GM23248 (cell line): ENCODE data around the gene ZNRD2. TPM values are rescaled to one million over a fixed set of nuclear protein-coding genes. Genes with fewer than 3 reads are reported as not detected.

Experiments
- DNase-seq: peaks from one replicate; pipeline ENCODE4 v3.0.0-alpha.2; 2015
- H2AFZ ChIP-seq: fragments of 200-600 bp; sonication (generic); 2 replicates; pipeline ENCODE4 v1.6.1; 2016; ENCODE audit warnings: antibody characterized with exemption
- H3F3A ChIP-seq: fragments of 200-600 bp; sonication (generic); 2 replicates; pipeline ENCODE4 v1.6.1; 2016; ENCODE audit warnings: mild to moderate bottlenecking, antibody characterized with exemption, mixed run types; ENCODE audit not compliant: insufficient read depth
- H3K27ac ChIP-seq: fragments of 200-600 bp; sonication (generic); 2 replicates; pipeline ENCODE4 v1.5.1; 2016; ENCODE audit warnings: mild to moderate bottlenecking
- H3K27me3 ChIP-seq: fragments of 200-600 bp; sonication (generic); replicated peaks from 2 replicates; pipeline ENCODE4 v1.6.1; 2016; ENCODE audit warnings: mild to moderate bottlenecking; ENCODE audit not compliant: insufficient read depth
- H3K36me3 ChIP-seq: fragments of 200-600 bp; sonication (generic); 2 replicates; pipeline ENCODE4 v1.6.1; 2016; ENCODE audit warnings: low read depth, mild to moderate bottlenecking
- H3K4me1 ChIP-seq: fragments of 200-600 bp; sonication (generic); 2 replicates; pipeline ENCODE4 v1.6.1; 2016; ENCODE audit warnings: mild to moderate bottlenecking; ENCODE audit not compliant: insufficient read depth
- H3K4me2 ChIP-seq: fragments of 200-600 bp; sonication (generic); one replicate; pipeline ENCODE4 v1.6.1; 2016; ENCODE audit warnings: mild to moderate bottlenecking; ENCODE audit not compliant: unreplicated experiment
- H3K4me3 ChIP-seq: fragments of 200-600 bp; sonication (generic); 2 replicates; pipeline ENCODE4 v1.5.1; 2016; ENCODE audit warnings: mild to moderate bottlenecking
- H3K79me2 ChIP-seq: fragments of 200-600 bp; sonication (generic); 2 replicates; pipeline ENCODE4 v1.6.1; 2016; ENCODE audit warnings: mild to moderate bottlenecking; ENCODE audit not compliant: insufficient read depth
- H3K9ac ChIP-seq: fragments of 200-600 bp; sonication (generic); 2 replicates; pipeline ENCODE4 v1.6.1; 2016; ENCODE audit warnings: mild to moderate bottlenecking
- H3K9me2 ChIP-seq: fragments of 200-600 bp; sonication (generic); 2 replicates; pipeline ENCODE4 v1.6.1; 2016; ENCODE audit warnings: mixed run types, mild to moderate bottlenecking, moderate library complexity; ENCODE audit not compliant: insufficient read depth
- H3K9me3 ChIP-seq: fragments of 200-600 bp; sonication (generic); one replicate; pipeline ENCODE4 v1.6.1; 2017; ENCODE audit warnings: low read depth
- H4K20me1 ChIP-seq: fragments of 200-600 bp; sonication (generic); 2 replicates; pipeline ENCODE4 v1.6.0; 2016; ENCODE audit not compliant: insufficient read depth
- EZH2 ChIP-seq: fragments of 200-600 bp; sonication (generic); IDR thresholded peaks from 2 replicates; pipeline ENCODE4 v1.6.1; 2018; ENCODE audit warnings: antibody characterized with exemption, mild to moderate bottlenecking; ENCODE audit not compliant: insufficient read depth, poor library complexity, severe bottlenecking
- EZH2phosphoT487 ChIP-seq: fragments of 200-600 bp; sonication (generic); IDR thresholded peaks from 2 replicates; pipeline ENCODE4 v1.6.1; 2018; ENCODE audit warnings: antibody characterized with exemption, moderate library complexity, mild to moderate bottlenecking, low read depth; ENCODE audit not compliant: insufficient read depth
- WGBS, 2 experiments: methylation state at CpG; one replicate each; pipeline ENCODE4 v1.1.6; 2015 to 2017; ENCODE audit warnings: low lambda C conversion rate in 2 of 2, low coverage in 1 of 2; ENCODE audit errors: missing lambda C conversion rate in 2 of 2; 5-methylcytosine and 5-hydroxymethylcytosine counted together
- in situ Hi-C: fragments of 300-500 bp; cut with MboI; formaldehyde crosslinking; loops from 2 replicates; pipeline ENCODE4 v1.15.0; 2020
- polyA plus RNA-seq: library from polyadenylated mRNA; unstranded; fragments of >200 nt; fragmentation: Nextera tagmentation; extraction: Ambion mirVana; gene quantifications from 2 replicates; pipeline ENCODE4 v1.2.1, GENCODE V29; 2016
- total RNA-seq: library from RNA; depleted of rRNA; stranded (reverse); fragments of >200 nt; shearing (Covaris generic); gene quantifications from 2 replicates; pipeline ENCODE4 v1.2.3, GENCODE V29; 2014

ZNRD2 gene
- total and polyA plus RNA-seq, 2 experiments from 2014 or later, result 54.5 to 74.9 TPM

DNA sequence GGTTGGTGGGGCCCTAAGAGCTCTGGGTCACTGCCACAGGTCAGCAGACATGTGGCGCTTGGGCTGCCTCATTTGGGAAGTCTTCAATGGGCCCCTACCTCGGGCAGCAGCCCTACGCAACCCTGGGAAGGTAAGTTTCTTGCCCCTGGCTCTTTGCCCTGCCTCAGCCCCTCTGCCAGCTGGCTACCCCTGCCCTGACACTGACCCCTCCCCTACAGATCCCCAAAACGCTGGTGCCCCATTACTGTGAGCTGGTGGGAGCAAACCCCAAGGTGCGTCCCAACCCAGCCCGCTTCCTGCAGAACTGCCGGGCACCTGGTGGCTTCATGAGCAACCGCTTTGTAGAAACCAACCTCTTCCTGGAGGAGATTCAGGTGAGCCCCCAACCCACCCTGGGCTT lies 43.5 kb upstream of the ZNRD2 start:
- Histone ChIP-seq H3K4me3 (peak overlapping the region; percentile 92; the same call in 1 of the 2 replicates), H2AFZ (no peak overlapping the region), H3K9me2 (no peaks in the 10 kb centered on the region), H3K4me1 (peaks cover 18% of the 10 kb centered on the region), H3K4me2 (no peak overlapping the region), H3K9ac (peak overlapping the region; percentile 99), H3K27ac (no peak overlapping the region), H3K79me2 (peaks cover 56% of the 10 kb centered on the region), H3F3A (peaks cover 4% of the 10 kb centered on the region; the same call in 1 of the 2 replicates), H3K9me3 (no peaks in the 10 kb centered on the region), H3K36me3 (peaks cover 32% of the 10 kb centered on the region), H4K20me1 (no peaks in the 10 kb centered on the region), H3K27me3 (no peaks in the 10 kb centered on the region)
- no peak for DNase-seq
- in situ Hi-C loops, result no loop called here
- WGBS, 2 experiments, result 91 to 96% methylated on average over 8 of the region's 8 CpGs
- TF ChIP-seq EZH2phosphoT487, result no peak
- TF ChIP-seq EZH2, result no peak

DNA sequence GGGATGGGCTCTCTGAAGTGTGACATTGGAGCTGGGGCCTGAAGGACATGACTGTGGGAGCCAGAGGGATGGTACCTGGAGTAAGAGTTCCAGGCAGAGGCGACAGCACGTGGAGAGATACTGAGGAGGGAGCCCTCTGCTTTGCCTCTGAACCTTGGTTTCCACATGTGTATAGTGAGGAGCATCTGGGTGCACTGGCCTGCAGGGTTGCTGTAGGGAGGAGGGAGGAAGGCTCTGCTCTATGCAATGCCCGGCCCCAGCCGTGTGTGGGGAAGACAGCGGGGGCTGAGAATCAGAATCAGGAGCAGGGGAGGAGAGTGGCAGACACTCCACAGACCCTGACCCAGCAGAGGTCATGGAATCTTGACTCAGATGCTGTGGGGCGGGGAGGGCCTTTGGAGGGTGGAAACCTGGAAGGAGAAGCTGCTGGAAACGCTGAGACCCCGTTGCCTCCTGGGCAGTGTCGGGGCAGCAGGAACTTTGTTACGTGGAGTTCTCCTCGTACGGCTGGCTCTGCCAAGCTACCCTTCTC lies 41.4 kb upstream of the ZNRD2 start:
- no peaks in the 10 kb centered on the region for H3K9me3 ChIP-seq
- no peaks in the 10 kb centered on the region for H3K9me2 ChIP-seq
- H4K20me1 ChIP-seq, result no peaks in the 10 kb centered on the region
- H3K4me2 ChIP-seq, result no peak overlapping the region
- TF ChIP-seq EZH2, result no peak
- TF ChIP-seq EZH2phosphoT487, result no peak
- WGBS, 2 experiments, result 81 to 83% methylated on average over 12 of the region's 12 CpGs
- H3K36me3 ChIP-seq, result peaks cover 43% of the 10 kb centered on the region
- peaks cover 15% of the 10 kb centered on the region for H3F3A ChIP-seq
- peaks cover 18% of the 10 kb centered on the region for H3K4me1 ChIP-seq
- H3K27me3 ChIP-seq, result no peaks in the 10 kb centered on the region
- H3K27ac ChIP-seq, result no peak overlapping the region
- no peak overlapping the region for H2AFZ ChIP-seq
- no peak overlapping the region for H3K4me3 ChIP-seq
- H3K79me2 ChIP-seq, result peaks cover 56% of the 10 kb centered on the region
- H3K9ac ChIP-seq, result no peak overlapping the region
- no peak for DNase-seq
- in situ Hi-C loops, result no loop called here

GRCh38 chr11:65529475-65530156 lies 40.7 kb upstream of the ZNRD2 start:
- H3K9me3 ChIP-seq, result no peaks in the 10 kb centered on the region
- 0 out of 2 replicates have a peak, but pooled peaks cover 11% of the 10 kb centered on the region for H3K4me1 ChIP-seq
- H3K36me3 ChIP-seq, result peaks cover 43% of the 10 kb centered on the region
- H3K4me2 ChIP-seq, result no peak overlapping the region
- no peak overlapping the region for H3K9ac ChIP-seq
- 81 to 88% methylated on average over 10 of the region's 10 CpGs for WGBS, 2 experiments
- peaks cover 15% of the 10 kb centered on the region for H3F3A ChIP-seq
- H2AFZ ChIP-seq, result no peak overlapping the region
- H3K9me2 ChIP-seq, result no peaks in the 10 kb centered on the region
- H3K27ac ChIP-seq, result no peak overlapping the region
- in situ Hi-C loops, result no loop called here
- no peaks in the 10 kb centered on the region for H3K27me3 ChIP-seq
- H3K4me3 ChIP-seq, result no peak overlapping the region
- DNase-seq, result no peak
- no peak for TF ChIP-seq EZH2phosphoT487
- TF ChIP-seq EZH2, result no peak
- no peaks in the 10 kb centered on the region for H4K20me1 ChIP-seq
- peaks cover 56% of the 10 kb centered on the region for H3K79me2 ChIP-seq

- Histone ChIP-seq H2AFZ (no peak overlapping the region), H3K4me1 (0 out of 2 replicates have a peak, but pooled peaks cover 11% of the 10 kb centered on the region), H3K4me2 (no peak overlapping the region), H3K36me3 (peaks cover 43% of the 10 kb centered on the region), H3K27ac (no peak overlapping the region), H3K9me2 (no peaks in the 10 kb centered on the region), H3K9me3 (no peaks in the 10 kb centered on the region), H3F3A (peaks cover 15% of the 10 kb centered on the region), H3K27me3 (no peaks in the 10 kb centered on the region), H3K79me2 (peaks cover 54% of the 10 kb centered on the region), H3K4me3 (no peak overlapping the region), H3K9ac (no peak overlapping the region), H4K20me1 (no peaks in the 10 kb centered on the region)
- no peak for TF ChIP-seq EZH2
- no peak for TF ChIP-seq EZH2phosphoT487
- DNase-seq, result peak; percentile 23
- WGBS, 2 experiments, result 86 to 90% methylated on average over 5 of the region's 5 CpGs
- in situ Hi-C loops, result no loop called here
Measured at GRCh38 chr11:65530157-65530496, 40.1 kb upstream of the ZNRD2 start.
